CD14-positive monocyte (primary cell): ENCODE data around the gene ECHDC1. TPM values are rescaled to one million over a fixed set of nuclear protein-coding genes. Genes with fewer than 3 reads are reported as not detected.

ENCODE experiments used
- DNase-seq, 3 donors: peaks; one replicate each; pipeline ENCODE4 v3.0.0-alpha.2; 2011 to 2022
- H2AFZ ChIP-seq: 2 replicates; pipeline ENCODE4 v1.6.0; 2012; ENCODE audit warnings: mild to moderate bottlenecking, low read depth, low read length, inconsistent platforms; ENCODE audit not compliant: insufficient read depth, poor library complexity, severe bottlenecking
- H3K27ac ChIP-seq, 2 donors: 1 replicate in 1 of 2; 2 replicates in 1 of 2; pipeline ENCODE4 v1.5.1; 2012 to 2013; ENCODE audit warnings: low read length in 2 of 2, control low read depth in 1 of 2, inconsistent platforms in 1 of 2, low read depth in 1 of 2, mild to moderate bottlenecking in 1 of 2
- H3K27me3 ChIP-seq, 2 donors: one replicate each; pipeline versions ENCODE4 v1.6.0 to v1.6.1; 2011 to 2013; ENCODE audit warnings: low read length in 2 of 2; ENCODE audit not compliant: control insufficient read depth in 2 of 2, insufficient read depth in 2 of 2
- H3K36me3 ChIP-seq, 2 donors: replicated peaks in 1 of 2; 1 replicate in 1 of 2; 2 replicates in 1 of 2; pipeline versions ENCODE4 v1.5.1 to v1.6.1; 2012 to 2013; ENCODE audit warnings: low read length in 2 of 2, control low read depth in 1 of 2, inconsistent platforms in 1 of 2, mild to moderate bottlenecking in 1 of 2; ENCODE audit not compliant: insufficient read depth in 2 of 2, control insufficient read depth in 1 of 2
- H3K4me1 ChIP-seq, 2 donors: 1 replicate in 1 of 2; 2 replicates in 1 of 2; pipeline versions ENCODE4 v1.5.1 to v1.6.1; 2012 to 2013; ENCODE audit warnings: low read length in 2 of 2, control low read depth in 1 of 2, inconsistent platforms in 1 of 2, mild to moderate bottlenecking in 1 of 2, moderate library complexity in 1 of 2; ENCODE audit not compliant: insufficient read depth in 2 of 2, control insufficient read depth in 1 of 2
- H3K4me2 ChIP-seq: replicated peaks from 2 replicates; pipeline ENCODE3; 2012; ENCODE audit warnings: low read length, moderate library complexity, mild to moderate bottlenecking; ENCODE audit not compliant: poor library complexity, severe bottlenecking; ENCODE audit errors: extremely low read depth
- H3K4me3 ChIP-seq, 3 experiments: fragments of 200-600 bp in 1 of 3; sonication (generic) in 1 of 3; replicated peaks in 1 of 3; 1 replicate in 2 of 3; 2 replicates in 1 of 3; pipeline ENCODE4 v1.5.1; 2011 to 2013; ENCODE audit warnings: low read length in 3 of 3, mild to moderate bottlenecking in 3 of 3, control low read depth in 2 of 3, low read depth in 2 of 3, inconsistent platforms in 1 of 3, moderate library complexity in 1 of 3
- H3K79me2 ChIP-seq: 2 replicates; pipeline ENCODE4 v1.6.0; 2012; ENCODE audit warnings: mild to moderate bottlenecking, control low read depth, inconsistent platforms, low read length, moderate library complexity; ENCODE audit not compliant: insufficient read depth
- H3K9ac ChIP-seq: 2 replicates; pipeline ENCODE4 v1.6.0; 2017; ENCODE audit warnings: low read length, mild to moderate bottlenecking; ENCODE audit not compliant: insufficient read depth, poor library complexity, severe bottlenecking
- H3K9me3 ChIP-seq, 2 donors: replicated peaks in 1 of 2; 1 replicate in 1 of 2; 2 replicates in 1 of 2; pipeline versions ENCODE4 v1.5.1 to v1.6.1; 2012 to 2013; ENCODE audit warnings: low read length in 2 of 2, control low read depth in 1 of 2; ENCODE audit not compliant: control insufficient read depth in 1 of 2, insufficient read depth in 1 of 2
- H4K20me1 ChIP-seq: 2 replicates; pipeline ENCODE4 v1.6.0; 2012; ENCODE audit warnings: mild to moderate bottlenecking, low read length, control low read depth, moderate library complexity; ENCODE audit not compliant: insufficient read depth
- H3K27ac Mint-ChIP-seq, 7 donors: one replicate each; pipeline ENCODE4 v1.8.0; 2020; ENCODE audit warnings: mild to moderate bottlenecking in 7 of 7, mixed read lengths in 7 of 7, moderate library complexity in 6 of 7, inconsistent platforms in 2 of 7
- H3K27me3 Mint-ChIP-seq, 3 donors: one replicate each; pipeline ENCODE4 v1.8.0; 2021 to 2022; ENCODE audit warnings: low read depth in 3 of 3, mild to moderate bottlenecking in 3 of 3, mixed read lengths in 3 of 3, moderate library complexity in 3 of 3, inconsistent platforms in 1 of 3
- H3K36me3 Mint-ChIP-seq, 2 donors: one replicate each; pipeline ENCODE4 v1.8.0; 2020; ENCODE audit warnings: mixed read lengths in 2 of 2, inconsistent platforms in 1 of 2, mild to moderate bottlenecking in 1 of 2
- H3K4me1 Mint-ChIP-seq: one replicate; pipeline ENCODE4 v1.8.0; 2020; ENCODE audit warnings: mild to moderate bottlenecking, mixed read lengths
- H3K4me3 Mint-ChIP-seq, 2 donors: one replicate each; pipeline ENCODE4 v1.8.0; 2020; ENCODE audit warnings: mild to moderate bottlenecking in 2 of 2, mixed read lengths in 2 of 2, moderate library complexity in 1 of 2
- H3K9me3 Mint-ChIP-seq, 7 donors: one replicate each; pipeline ENCODE4 v1.8.0; 2020 to 2022; ENCODE audit warnings: mixed read lengths in 7 of 7, mild to moderate bottlenecking in 6 of 7, moderate library complexity in 6 of 7, inconsistent platforms in 2 of 7
- CTCF ChIP-seq: fragments of 200-600 bp; IDR thresholded peaks from one replicate; pipeline ENCODE4 v1.8.0; 2022; ENCODE audit warnings: antibody characterized with exemption, mild to moderate bottlenecking
- WGBS: methylation state at CpG from one replicate; pipeline ENCODE4 v1.1.5; 2013; ENCODE audit warnings: missing lambda C conversion rate; ENCODE audit not compliant: insufficient coverage; 5-methylcytosine and 5-hydroxymethylcytosine counted together
- intact Hi-C, 2 donors: fragments of 100-400 bp; cut with micrococcal nuclease; formaldehyde crosslinking; loops; one replicate each; pipeline versions ENCODE4 v1.15.0 to v1.15.1; 2023
- polyA plus RNA-seq, 3 donors: library from polyadenylated mRNA; depleted of rRNA in 1 of 3; unstranded in 2 of 3; stranded (reverse) in 1 of 3; fragments of 300-500 nt in 2 of 3; fragments of >200 nt in 1 of 3; fragmentation: Illumina TruSeq in 2 of 3; gene quantifications; 1 replicate in 2 of 3; 2 replicates in 1 of 3; pipeline ENCODE4 v1.2.3, GENCODE V29; 2012 to 2021

Gene ECHDC1
- polyA plus RNA-seq, 3 donors: 36.4 to 104 (median 102) TPM

GRCh38 chr6:127276331-127276730 is 67.1 kb downstream of the ECHDC1 start:
- no peak overlapping the region for H3K9ac ChIP-seq
- no peak overlapping the region for H3K4me3 ChIP-seq
- H3K27ac ChIP-seq: peak overlapping the region in 1 of 2 donors; percentile 24
- H3K27me3 ChIP-seq: no peaks in the 10 kb centered on the region
- H3K79me2 ChIP-seq: peaks cover 90% of the 10 kb centered on the region
- peaks cover 95% of the 10 kb centered on the region for H4K20me1 ChIP-seq
- H3K4me1 ChIP-seq: peaks cover 33 to 39% of the 10 kb centered on the region in 2 donors
- H3K9me3 ChIP-seq: no peaks in the 10 kb centered on the region
- Mint-ChIP-seq H3K36me3 (peaks cover 7 to 20% of the 10 kb centered on the region in 2 donors), H3K4me1 (peaks cover 33% of the 10 kb centered on the region), H3K4me3 (no peak overlapping the region), H3K27ac (no peak overlapping the region), H3K27me3 (no peaks in the 10 kb centered on the region), H3K9me3 (peaks cover 0 to 2% (median 0%) of the 10 kb centered on the region in 7 donors)
- H3K36me3 ChIP-seq: peaks cover 10 to 13% of the 10 kb centered on the region in 2 donors
- 100% methylated on average over 1 of the region's 1 CpG for WGBS
- DNase-seq: no peak
- intact Hi-C loops: no loop called here
- H3K4me2 ChIP-seq: no peak overlapping the region
- no peak for TF ChIP-seq CTCF
- H2AFZ ChIP-seq: no peak overlapping the region

- no peaks in the 10 kb centered on the region for H3K27me3 Mint-ChIP-seq
- H3K36me3 Mint-ChIP-seq: peaks cover 8 to 17% of the 10 kb centered on the region in 2 donors
- Histone ChIP-seq H3K79me2 (peaks cover 100% of the 10 kb centered on the region), H3K4me3 (no peak overlapping the region), H3K9ac (no peak overlapping the region), H3K9me3 (no peaks in the 10 kb centered on the region), H3K27ac (no peak overlapping the region), H3K27me3 (no peaks in the 10 kb centered on the region), H3K36me3 (no peaks in the 10 kb centered on the region), H3K4me1 (peaks cover 47 to 63% of the 10 kb centered on the region in 2 donors), H4K20me1 (peaks cover 90% of the 10 kb centered on the region), H2AFZ (no peak overlapping the region), H3K4me2 (no peak overlapping the region)
- H3K9me3 Mint-ChIP-seq: peaks cover 0 to 2% (median 0%) of the 10 kb centered on the region in 7 donors
- no peak for TF ChIP-seq CTCF
- peaks cover 47% of the 10 kb centered on the region for H3K4me1 Mint-ChIP-seq
- no peak overlapping the region for H3K4me3 Mint-ChIP-seq
- no peak overlapping the region for H3K27ac Mint-ChIP-seq
- DNase-seq: no peak
- WGBS: 100% methylated on average over 1 of the region's 2 CpGs
- intact Hi-C loops: no loop called here
Measured at GRCh38 chr6:127273499-127273898, 69.9 kb downstream of the ECHDC1 start.
